ENCODE measurements around the gene TAF1D. TPM values are rescaled to one million over a fixed set of nuclear protein-coding genes. Genes with fewer than 3 reads are reported as not detected.
"Not testable (repeated sequence)": the region's sequence is repeated elsewhere in the genome, so short reads cannot be mapped to it uniquely, and the experiment has no call there.

Gene TAF1D
- total RNA-seq, 1 experiment from 2014 or later, result 50.7 TPM

- in situ Hi-C loops (cut with HindIII; ENCODE audit: low pct_unique_long_range_greater_than_20kb, low sequenced_read_pairs), result no loop called here
- DNase-seq (ENCODE audit: low read depth), result no peak
Measured at GRCh38 chr11:93757301-93757700, 16.0 kb upstream of the TAF1D start.

GRCh38 chr11:93756748-93757147 lies 15.5 kb upstream of the TAF1D start:
- DNase-seq (ENCODE audit: low read depth), result no peak
- in situ Hi-C loops (cut with HindIII; ENCODE audit: low pct_unique_long_range_greater_than_20kb, low sequenced_read_pairs), result no loop called here

- no peak for DNase-seq (ENCODE audit: low read depth)
- in situ Hi-C loops (cut with HindIII; ENCODE audit: low pct_unique_long_range_greater_than_20kb, low sequenced_read_pairs), result no loop called here
Measured at GRCh38 chr11:93753241-93753640, 11.9 kb upstream of the TAF1D start.

GRCh38 chr11:93751001-93751400 lies 9.7 kb upstream of the TAF1D start:
- DNase-seq (ENCODE audit: low read depth), result no peak
- in situ Hi-C loops (cut with HindIII; ENCODE audit: low pct_unique_long_range_greater_than_20kb, low sequenced_read_pairs), result no loop called here

GRCh38 chr11:93747122-93747521 lies 5.8 kb upstream of the TAF1D start:
- DNase-seq (ENCODE audit: low read depth), result no peak
- in situ Hi-C loops (cut with HindIII; ENCODE audit: low pct_unique_long_range_greater_than_20kb, low sequenced_read_pairs), result no loop called here

- no peak for DNase-seq (ENCODE audit: low read depth)
- in situ Hi-C loops (cut with HindIII; ENCODE audit: low pct_unique_long_range_greater_than_20kb, low sequenced_read_pairs), result no loop called here
Measured at GRCh38 chr11:93746101-93746500, 4.8 kb upstream of the TAF1D start.

GRCh38 chr11:93745005-93745755 lies 3.9 kb upstream of the TAF1D start:
- in situ Hi-C loops (cut with HindIII; ENCODE audit: low pct_unique_long_range_greater_than_20kb, low sequenced_read_pairs), result not testable (repeated sequence)
- DNase-seq (ENCODE audit: low read depth), result peak; percentile 38

- in situ Hi-C loops (cut with HindIII; ENCODE audit: low pct_unique_long_range_greater_than_20kb, low sequenced_read_pairs), result no loop called here
- DNase-seq (ENCODE audit: low read depth), result no peak
Measured at GRCh38 chr11:93744669-93745004, 3.3 kb upstream of the TAF1D start.

GRCh38 chr11:93743291-93743690 lies 2.0 kb upstream of the TAF1D start:
- DNase-seq (ENCODE audit: low read depth), result no peak
- in situ Hi-C loops (cut with HindIII; ENCODE audit: low pct_unique_long_range_greater_than_20kb, low sequenced_read_pairs), result no loop called here

GRCh38 chr11:93741882-93742226 lies 559 bp upstream of the TAF1D start:
- DNase-seq (ENCODE audit: low read depth), result no peak
- in situ Hi-C loops (cut with HindIII; ENCODE audit: low pct_unique_long_range_greater_than_20kb, low sequenced_read_pairs), result no loop called here

GRCh38 chr11:93740730-93741093 lies 583 bp downstream of the TAF1D start:
- in situ Hi-C loops (cut with HindIII; ENCODE audit: low pct_unique_long_range_greater_than_20kb, low sequenced_read_pairs), result no loop called here
- no peak for DNase-seq (ENCODE audit: low read depth)

GRCh38 chr11:93740031-93740729 lies 1.1 kb downstream of the TAF1D start:
- peak; percentile 19 for DNase-seq (ENCODE audit: low read depth)
- in situ Hi-C loops (cut with HindIII; ENCODE audit: low pct_unique_long_range_greater_than_20kb, low sequenced_read_pairs), result no loop called here

- in situ Hi-C loops (cut with HindIII; ENCODE audit: low pct_unique_long_range_greater_than_20kb, low sequenced_read_pairs), result no loop called here
- no peak for DNase-seq (ENCODE audit: low read depth)
Measured at GRCh38 chr11:93738647-93739081, 2.6 kb downstream of the TAF1D start.

- peak; percentile 27 for DNase-seq (ENCODE audit: low read depth)
- in situ Hi-C loops (cut with HindIII; ENCODE audit: low pct_unique_long_range_greater_than_20kb, low sequenced_read_pairs), result no loop called here
Measured at GRCh38 chr11:93737904-93738612, 3.2 kb downstream of the TAF1D start.

GRCh38 chr11:93736129-93736528 lies 5.2 kb downstream of the TAF1D start:
- no peak for DNase-seq (ENCODE audit: low read depth)
- in situ Hi-C loops (cut with HindIII; ENCODE audit: low pct_unique_long_range_greater_than_20kb, low sequenced_read_pairs), result no loop called here

- DNase-seq (ENCODE audit: low read depth), result no peak
- in situ Hi-C loops (cut with HindIII; ENCODE audit: low pct_unique_long_range_greater_than_20kb, low sequenced_read_pairs), result no loop called here
Measured at GRCh38 chr11:93735627-93736026, 5.7 kb downstream of the TAF1D start.

- no peak for DNase-seq (ENCODE audit: low read depth)
- in situ Hi-C loops (cut with HindIII; ENCODE audit: low pct_unique_long_range_greater_than_20kb, low sequenced_read_pairs), result no loop called here
Measured at GRCh38 chr11:93734427-93735222, 6.7 kb downstream of the TAF1D start.

GRCh38 chr11:93733474-93733873 lies 7.8 kb downstream of the TAF1D start:
- in situ Hi-C loops (cut with HindIII; ENCODE audit: low pct_unique_long_range_greater_than_20kb, low sequenced_read_pairs), result no loop called here

More at GRCh38 chr11:93733474-93733873, 7.8 kb downstream of the TAF1D start:
- no peak for DNase-seq (ENCODE audit: low read depth)
